ENCODE results near the gene ATXN7L1. TPM values are rescaled to one million over a fixed set of nuclear protein-coding genes. Genes with fewer than 3 reads are reported as not detected.
A peak's percentile ranks its signal among the peaks of the same experiment; 100 is the strongest.

Gene ATXN7L1
- total RNA-seq, 1 experiment from 2014 or later: 38.5 TPM

DNA sequence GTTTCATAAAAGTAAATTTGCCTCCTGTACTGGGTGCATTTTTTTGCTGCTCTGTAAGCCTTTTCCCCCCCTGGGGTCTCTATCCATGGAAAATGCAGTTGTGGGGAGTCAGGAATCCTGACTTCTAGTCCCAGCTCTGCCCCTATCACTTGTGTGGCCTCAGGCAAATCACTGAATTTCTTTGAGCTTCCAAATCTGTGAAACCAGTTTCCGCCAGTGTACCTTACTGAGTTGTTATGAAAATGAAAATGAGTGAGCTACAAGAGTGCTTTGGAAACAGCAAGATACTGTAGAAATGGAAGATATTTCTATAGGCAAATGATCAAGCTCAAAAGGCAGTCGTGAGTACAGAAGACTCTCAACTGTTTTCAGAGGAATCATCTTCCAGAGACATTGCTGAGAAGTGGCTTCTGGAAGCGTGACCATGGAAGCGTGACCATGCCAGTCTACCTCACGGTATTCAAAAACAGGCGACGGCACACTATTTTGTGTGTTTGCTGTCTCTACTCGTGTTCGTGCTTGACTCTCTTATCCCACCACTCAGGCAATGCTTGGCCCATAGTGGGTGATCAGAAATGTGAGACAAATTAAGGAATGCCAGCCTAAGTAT, 107.4 kb downstream of the ATXN7L1 start:
- Mint-ChIP-seq H3K4me1 (peaks cover 83% of the 10 kb centered on the region), H3K27me3 (ENCODE audit: low read depth) (no peaks in the 10 kb centered on the region), H3K36me3 (no peaks in the 10 kb centered on the region), H3K4me3 (no peak overlapping the region), H3K27ac (peak overlapping the region; percentile 74), H3K9me3 (no peaks in the 10 kb centered on the region)
- CTCF ChIA-PET: interaction anchor here (0.8 to 2.8 kb wide), 6 partner anchors 8 to 260 kb away, joined by 3 to 10 read pairs (median 4); no protein-coding TSS in a partner anchor
- TF ChIP-seq PRRX2 (CRISPR knock-in tag; IDR thresholded peaks at IDR 0.05) (no peak), ESRRA (CRISPR knock-in tag; IDR thresholded peaks at IDR 0.05; ENCODE audit: borderline replicate concordance) (no peak), HMGA2 (CRISPR knock-in tag; IDR thresholded peaks at IDR 0.05) (no peak), OVOL2 (CRISPR knock-in tag; IDR thresholded peaks at IDR 0.05; ENCODE audit: borderline replicate concordance) (no peak)
- ATAC-seq (no peak), DNase-seq (ENCODE audit: low spot score) (no peak)
- POLR2A ChIA-PET: no interaction called here

GRCh38 chr7:105768117-105768516, 108.3 kb downstream of the ATXN7L1 start:
- H3K27ac Mint-ChIP-seq: no peak overlapping the region
- H3K4me3 Mint-ChIP-seq: no peak overlapping the region
- DNase-seq (ENCODE audit: low spot score): no peak
- TF ChIP-seq, protein P1, sequence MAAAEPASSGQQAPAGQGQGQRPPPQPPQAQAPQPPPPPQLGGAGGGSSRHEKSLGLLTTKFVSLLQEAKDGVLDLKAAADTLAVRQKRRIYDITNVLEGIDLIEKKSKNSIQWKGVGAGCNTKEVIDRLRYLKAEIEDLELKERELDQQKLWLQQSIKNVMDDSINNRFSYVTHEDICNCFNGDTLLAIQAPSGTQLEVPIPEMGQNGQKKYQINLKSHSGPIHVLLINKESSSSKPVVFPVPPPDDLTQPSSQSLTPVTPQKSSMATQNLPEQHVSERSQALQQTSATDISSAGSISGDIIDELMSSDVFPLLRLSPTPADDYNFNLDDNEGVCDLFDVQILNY (CRISPR knock-in tag; IDR thresholded peaks at IDR 0.05): no peak
- TF ChIP-seq CBFB (CRISPR knock-in tag; IDR thresholded peaks at IDR 0.05; ENCODE audit: low read depth): no peak
- no peak for TF ChIP-seq ZNF425 (CRISPR knock-in tag; conservative IDR thresholded peaks at IDR 0.05)
- TF ChIP-seq TEAD4 (CRISPR knock-in tag; IDR thresholded peaks at IDR 0.05): no peak
- no peak for TF ChIP-seq SOX15 (CRISPR knock-in tag; IDR thresholded peaks at IDR 0.05)
- TF ChIP-seq, protein P2, sequence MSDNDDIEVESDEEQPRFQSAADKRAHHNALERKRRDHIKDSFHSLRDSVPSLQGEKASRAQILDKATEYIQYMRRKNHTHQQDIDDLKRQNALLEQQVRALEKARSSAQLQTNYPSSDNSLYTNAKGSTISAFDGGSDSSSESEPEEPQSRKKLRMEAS (CRISPR knock-in tag; IDR thresholded peaks at IDR 0.05): no peak
- TF ChIP-seq E2F4 (CRISPR knock-in tag; IDR thresholded peaks at IDR 0.05; ENCODE audit: borderline replicate concordance, low read depth): no peak
- no peak for TF ChIP-seq CREB1 (CRISPR knock-in tag; IDR thresholded peaks at IDR 0.05)
- TF ChIP-seq MXD4 (CRISPR knock-in tag; IDR thresholded peaks at IDR 0.05; ENCODE audit: borderline replicate concordance): no peak
- TF ChIP-seq NR1H2 (CRISPR knock-in tag; IDR thresholded peaks at IDR 0.05): no peak
- no peak for TF ChIP-seq HMGXB4 (CRISPR knock-in tag; IDR thresholded peaks at IDR 0.05)
- TF ChIP-seq NR2C2 (CRISPR knock-in tag; IDR thresholded peaks at IDR 0.05): no peak
- TF ChIP-seq USF1 (CRISPR knock-in tag; IDR thresholded peaks at IDR 0.05): no peak
- TF ChIP-seq ZNF138 (CRISPR knock-in tag; conservative IDR thresholded peaks at IDR 0.05): no peak
- TF ChIP-seq, protein P3, sequence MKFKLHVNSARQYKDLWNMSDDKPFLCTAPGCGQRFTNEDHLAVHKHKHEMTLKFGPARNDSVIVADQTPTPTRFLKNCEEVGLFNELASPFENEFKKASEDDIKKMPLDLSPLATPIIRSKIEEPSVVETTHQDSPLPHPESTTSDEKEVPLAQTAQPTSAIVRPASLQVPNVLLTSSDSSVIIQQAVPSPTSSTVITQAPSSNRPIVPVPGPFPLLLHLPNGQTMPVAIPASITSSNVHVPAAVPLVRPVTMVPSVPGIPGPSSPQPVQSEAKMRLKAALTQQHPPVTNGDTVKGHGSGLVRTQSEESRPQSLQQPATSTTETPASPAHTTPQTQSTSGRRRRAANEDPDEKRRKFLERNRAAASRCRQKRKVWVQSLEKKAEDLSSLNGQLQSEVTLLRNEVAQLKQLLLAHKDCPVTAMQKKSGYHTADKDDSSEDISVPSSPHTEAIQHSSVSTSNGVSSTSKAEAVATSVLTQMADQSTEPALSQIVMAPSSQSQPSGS (CRISPR knock-in tag; IDR thresholded peaks at IDR 0.05; ENCODE audit: borderline replicate concordance, low read depth): no peak
- H3K4me1 Mint-ChIP-seq: peaks cover 74% of the 10 kb centered on the region
- ATAC-seq: no peak
- ChIA-PET CTCF (interaction anchor here (0.6 to 3.9 kb wide), 5 partner anchors 79 to 261 kb away, joined by 3 to 33 read pairs (median 4); partner anchors contain the start of gene ATXN7L1), POLR2A (no interaction called here)
- peaks cover 1% of the 10 kb centered on the region; the same call in 1 of the 2 replicates for H3K36me3 Mint-ChIP-seq
- H3K27me3 Mint-ChIP-seq (ENCODE audit: low read depth): no peaks in the 10 kb centered on the region
- no peaks in the 10 kb centered on the region for H3K9me3 Mint-ChIP-seq
